C4-2B (cell line): Measurements from ENCODE around the gene SPINK1.

Experiments
- ZFX ChIP-seq: fragments of 450-650 bp; IDR thresholded peaks from 2 replicates; pipeline ENCODE4 v1.6.1; 2017
- TF ChIP-seq, protein P1 (sequence below): fragments of 450-650 bp; conservative IDR thresholded peaks from 2 replicates; pipeline ENCODE4 v1.5.1; 2017; ENCODE audit warnings: mild to moderate bottlenecking

DNA sequence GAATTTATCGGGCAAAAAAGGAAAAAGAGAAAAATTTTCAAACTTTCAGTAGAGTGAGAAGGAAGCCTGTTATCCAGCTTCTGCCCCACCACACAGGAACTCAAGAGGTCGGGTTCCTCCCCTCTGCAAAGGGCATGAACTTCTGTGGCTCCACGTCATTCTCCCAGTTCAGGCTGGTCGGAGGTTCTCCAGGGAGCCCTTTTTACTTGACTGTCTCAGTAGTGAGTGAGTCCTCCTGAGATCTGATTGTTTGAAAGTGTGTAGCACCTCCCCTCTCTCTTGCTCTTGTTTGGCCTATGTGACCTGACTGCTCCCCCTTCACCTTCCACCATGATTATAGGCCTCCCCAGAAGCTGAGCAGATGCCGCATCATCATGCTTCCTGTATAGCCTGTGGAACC is 9.7 kb downstream of the SPINK1 start:
- TF ChIP-seq, protein P1, sequence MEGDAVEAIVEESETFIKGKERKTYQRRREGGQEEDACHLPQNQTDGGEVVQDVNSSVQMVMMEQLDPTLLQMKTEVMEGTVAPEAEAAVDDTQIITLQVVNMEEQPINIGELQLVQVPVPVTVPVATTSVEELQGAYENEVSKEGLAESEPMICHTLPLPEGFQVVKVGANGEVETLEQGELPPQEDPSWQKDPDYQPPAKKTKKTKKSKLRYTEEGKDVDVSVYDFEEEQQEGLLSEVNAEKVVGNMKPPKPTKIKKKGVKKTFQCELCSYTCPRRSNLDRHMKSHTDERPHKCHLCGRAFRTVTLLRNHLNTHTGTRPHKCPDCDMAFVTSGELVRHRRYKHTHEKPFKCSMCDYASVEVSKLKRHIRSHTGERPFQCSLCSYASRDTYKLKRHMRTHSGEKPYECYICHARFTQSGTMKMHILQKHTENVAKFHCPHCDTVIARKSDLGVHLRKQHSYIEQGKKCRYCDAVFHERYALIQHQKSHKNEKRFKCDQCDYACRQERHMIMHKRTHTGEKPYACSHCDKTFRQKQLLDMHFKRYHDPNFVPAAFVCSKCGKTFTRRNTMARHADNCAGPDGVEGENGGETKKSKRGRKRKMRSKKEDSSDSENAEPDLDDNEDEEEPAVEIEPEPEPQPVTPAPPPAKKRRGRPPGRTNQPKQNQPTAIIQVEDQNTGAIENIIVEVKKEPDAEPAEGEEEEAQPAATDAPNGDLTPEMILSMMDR, result no peak
- TF ChIP-seq ZFX, result no peak
